Measurements from ENCODE around the gene BAD. TPM values are rescaled to one million over a fixed set of nuclear protein-coding genes. Genes with fewer than 3 reads are reported as not detected.
"Not testable (repeated sequence)": the region's sequence is repeated elsewhere in the genome, so short reads cannot be mapped to it uniquely, and the experiment has no call there.

Gene BAD
- total RNA-seq, 1 experiment from 2014 or later, result 148 TPM

- DNase-seq (ENCODE audit: low read depth), result no peak
Observed at GRCh38 chr11:64258946-64259532, 25.4 kb downstream of the BAD start.

- DNase-seq (ENCODE audit: low read depth), result no peak
Observed at GRCh38 chr11:64258356-64258755, 26.1 kb downstream of the BAD start.

- DNase-seq (ENCODE audit: low read depth), result no peak
Observed at GRCh38 chr11:64256300-64256699, 28.2 kb downstream of the BAD start.

GRCh38 chr11:64255135-64256128 is 29.0 kb downstream of the BAD start:
- DNase-seq (ENCODE audit: low read depth), result no peak

- DNase-seq (ENCODE audit: low read depth), result no peak
Observed at GRCh38 chr11:64254326-64254725, 30.1 kb downstream of the BAD start.

- DNase-seq (ENCODE audit: low read depth), result peak; percentile 59
Observed at GRCh38 chr11:64253481-64253880, 31.0 kb downstream of the BAD start.

GRCh38 chr11:64253043-64253442 is 31.4 kb downstream of the BAD start:
- DNase-seq (ENCODE audit: low read depth), result no peak

- DNase-seq (ENCODE audit: low read depth), result peak; percentile 58
Observed at GRCh38 chr11:64252003-64252872, 32.2 kb downstream of the BAD start.

- DNase-seq (ENCODE audit: low read depth), result no peak
Observed at GRCh38 chr11:64251753-64252002, 32.8 kb downstream of the BAD start.

- no peak for DNase-seq (ENCODE audit: low read depth)
Observed at GRCh38 chr11:64251016-64251752, 33.3 kb downstream of the BAD start, which contains the start of gene PLCB3. TSS of gene PLCB3 (plus strand) at chr11:64251530. CDS start at chr11:64251650, 120 bp downstream.

GRCh38 chr11:64250415-64251015 is 34.0 kb downstream of the BAD start:
- peak; percentile 40 for DNase-seq (ENCODE audit: low read depth)

- no peak for DNase-seq (ENCODE audit: low read depth)
Observed at GRCh38 chr11:64249563-64250414, 34.7 kb downstream of the BAD start.

GRCh38 chr11:64249038-64249437 is 35.4 kb downstream of the BAD start:
- DNase-seq (ENCODE audit: low read depth), result no peak

- no peak for DNase-seq (ENCODE audit: low read depth)
Observed at GRCh38 chr11:64248578-64248977, 35.9 kb downstream of the BAD start.

GRCh38 chr11:64247729-64248531 is 36.5 kb downstream of the BAD start:
- no peak for DNase-seq (ENCODE audit: low read depth)

- peak; percentile 88 for DNase-seq (ENCODE audit: low read depth)
Observed at GRCh38 chr11:64246871-64247728, 37.4 kb downstream of the BAD start, which contains the start of gene PPP1R14B. TSS of gene PPP1R14B (minus strand) at chr11:64246943. CDS start at chr11:64246673, 270 bp downstream.

GRCh38 chr11:64246621-64246870 is 37.9 kb downstream of the BAD start:
- DNase-seq (ENCODE audit: low read depth), result not testable (repeated sequence)

Measured in M059J (cell line).